ENCODE results near the gene RAPGEF2.
"Not testable (repeated sequence)": the region's sequence is repeated elsewhere in the genome, so short reads cannot be mapped to it uniquely, and the experiment has no call there.

RAPGEF2 gene

DNA sequence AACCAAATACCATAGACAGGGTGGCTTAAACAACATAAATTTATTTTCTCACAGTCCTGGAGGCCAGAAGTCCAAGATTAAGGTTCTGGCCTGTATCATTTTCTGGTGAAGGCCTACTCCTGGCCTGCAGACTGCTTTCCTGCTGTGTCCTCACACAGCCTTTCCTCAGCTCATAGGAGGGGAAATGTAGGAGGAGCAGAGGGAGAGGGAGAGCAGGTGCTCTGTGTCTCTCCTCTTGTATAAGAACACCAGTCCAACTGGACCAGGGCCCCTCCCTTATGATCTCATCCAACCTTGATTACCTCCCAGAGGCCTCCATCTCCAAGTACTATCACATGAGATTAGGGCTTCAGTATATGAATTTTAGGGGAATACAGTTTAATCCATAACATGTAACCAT is 34.3 kb downstream of the RAPGEF2 start:
- no peak for DNase-seq

DNA sequence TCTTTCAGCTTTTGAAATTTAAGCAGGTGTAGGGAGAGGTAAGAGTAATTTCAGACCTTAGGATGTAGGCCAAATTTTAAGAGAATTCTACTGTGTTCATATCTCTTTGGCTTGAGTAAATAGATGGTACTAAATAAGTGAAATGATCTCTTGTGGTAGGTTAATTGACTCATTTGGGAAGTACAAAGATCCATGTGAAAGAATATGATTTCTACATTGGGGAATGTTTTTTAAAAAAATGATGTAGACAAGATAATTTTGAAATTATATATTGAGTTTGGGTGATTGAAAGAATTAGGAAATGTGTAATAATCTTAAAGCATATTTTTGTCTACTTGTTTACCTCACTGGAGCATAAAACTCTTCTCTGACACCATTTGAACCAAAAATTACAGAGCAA is 35.6 kb downstream of the RAPGEF2 start:
- DNase-seq, result peak; percentile 44 to 64

DNA sequence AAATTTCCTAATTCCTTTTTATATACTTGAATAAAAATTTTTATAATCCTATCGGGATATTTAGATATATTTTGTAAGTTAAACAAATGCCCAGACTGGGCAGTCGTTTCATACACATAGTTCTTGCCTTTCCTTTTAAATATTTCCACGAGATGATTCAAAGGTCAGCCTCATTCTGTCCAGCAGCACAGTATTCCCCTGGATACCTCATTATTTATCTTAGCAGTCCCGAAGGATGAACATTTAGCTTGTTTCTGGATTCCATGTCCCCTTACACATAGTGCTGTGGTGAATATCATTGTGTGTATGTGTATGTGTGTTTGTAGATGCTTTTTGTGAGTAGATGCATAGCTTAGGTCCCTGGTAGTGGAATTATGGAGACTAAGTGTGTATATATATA is 38.3 kb downstream of the RAPGEF2 start:
- DNase-seq, result no peak

DNA sequence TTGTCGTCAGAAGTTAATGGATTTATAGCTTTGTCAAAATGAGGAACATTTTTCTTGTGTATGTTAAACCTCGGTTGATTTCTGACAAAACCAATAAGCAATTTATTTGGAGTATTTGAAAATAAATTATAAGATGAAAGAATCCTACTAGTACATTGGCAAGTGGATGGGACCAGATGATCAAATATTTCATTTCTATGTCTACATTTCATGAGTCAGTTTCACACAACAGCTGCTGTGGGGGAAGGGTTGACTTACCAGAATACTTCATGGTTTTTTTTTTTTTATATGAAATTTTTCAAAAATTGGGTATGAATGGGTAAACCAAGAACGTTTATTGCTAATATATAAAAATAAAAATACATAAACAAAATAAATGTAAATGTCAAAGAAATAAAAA is 39.4 kb downstream of the RAPGEF2 start:
- peak; percentile 26 to 40 for DNase-seq

DNA sequence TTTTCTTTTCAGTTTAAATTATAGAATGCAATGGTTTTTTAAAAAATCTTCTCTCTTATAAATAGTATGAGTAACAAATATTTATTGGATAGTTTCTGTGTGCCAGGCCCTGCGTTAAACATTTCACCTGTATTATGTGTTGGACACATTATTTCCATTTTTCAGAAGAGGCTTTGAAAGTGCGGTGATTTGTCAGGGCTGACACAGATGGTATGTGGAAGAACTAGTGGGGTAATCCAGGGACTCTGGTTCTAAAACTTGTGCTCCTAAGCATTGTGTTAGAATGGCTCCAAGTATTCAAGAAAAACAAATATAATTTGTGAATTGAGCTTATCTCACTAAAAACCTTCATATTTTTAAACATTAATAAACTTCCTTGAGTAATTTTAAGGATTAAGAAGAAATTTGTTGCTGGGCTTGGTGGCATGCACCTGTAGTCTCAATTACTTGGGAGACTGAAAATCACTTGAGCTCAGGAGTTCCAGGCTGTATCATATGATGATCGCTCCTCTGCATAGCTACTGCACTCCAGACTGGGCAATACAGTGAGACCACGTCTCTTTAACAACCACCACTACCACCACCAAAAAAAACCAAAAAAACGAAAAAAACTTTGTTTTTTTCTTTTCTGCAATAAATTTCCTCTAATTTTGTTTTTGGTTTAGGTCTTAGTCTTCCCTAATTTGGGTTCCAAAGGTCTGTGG is 40.0 kb downstream of the RAPGEF2 start:
- DNase-seq, result no peak

DNA sequence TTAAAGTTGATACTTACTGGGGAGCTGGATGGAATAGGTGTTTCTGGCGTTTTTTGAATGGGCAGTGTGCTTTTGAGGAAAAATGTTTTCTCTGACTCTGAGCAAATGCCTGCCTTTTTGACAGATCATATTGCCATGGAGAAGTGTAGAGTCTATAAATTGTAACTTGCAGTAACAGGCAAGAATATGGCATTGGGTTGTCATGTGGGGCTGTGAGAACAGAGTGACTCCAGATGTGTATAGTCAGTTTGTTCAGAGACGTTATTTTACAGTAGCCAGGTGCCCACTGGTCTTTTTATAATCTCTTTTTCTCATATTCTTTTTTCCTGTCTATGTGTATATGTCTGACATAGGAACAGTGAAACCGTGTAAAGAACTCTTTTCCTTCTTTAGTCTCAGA is 40.8 kb downstream of the RAPGEF2 start:
- no peak for DNase-seq

DNA sequence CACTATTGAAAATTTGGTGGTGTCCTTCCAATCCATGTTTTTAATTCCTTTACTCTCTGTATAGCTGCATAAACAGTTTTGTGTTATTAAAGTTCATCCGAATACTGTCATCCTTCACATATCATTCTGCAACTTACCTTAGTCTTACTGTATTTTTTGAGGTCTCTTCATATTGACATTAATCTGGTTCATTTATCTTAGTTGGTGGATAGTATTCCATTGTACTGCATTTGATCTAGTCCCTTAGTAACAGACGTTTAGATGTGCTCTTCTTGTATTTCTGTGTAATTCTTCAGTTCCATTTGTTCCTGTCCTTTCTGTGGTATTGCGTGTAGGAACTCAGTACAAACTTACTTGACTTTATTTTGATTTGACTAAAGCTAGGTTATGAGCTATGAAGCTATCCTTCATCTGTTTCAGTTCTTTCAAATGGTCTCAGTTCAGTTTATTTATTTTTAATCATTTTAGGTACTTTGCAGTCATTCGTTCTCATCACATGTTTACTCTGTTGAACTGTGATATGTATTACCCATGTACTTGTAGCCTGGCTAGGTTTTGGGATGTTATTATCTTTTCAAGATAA is 41.3 kb downstream of the RAPGEF2 start:
- DNase-seq, result no peak

DNA sequence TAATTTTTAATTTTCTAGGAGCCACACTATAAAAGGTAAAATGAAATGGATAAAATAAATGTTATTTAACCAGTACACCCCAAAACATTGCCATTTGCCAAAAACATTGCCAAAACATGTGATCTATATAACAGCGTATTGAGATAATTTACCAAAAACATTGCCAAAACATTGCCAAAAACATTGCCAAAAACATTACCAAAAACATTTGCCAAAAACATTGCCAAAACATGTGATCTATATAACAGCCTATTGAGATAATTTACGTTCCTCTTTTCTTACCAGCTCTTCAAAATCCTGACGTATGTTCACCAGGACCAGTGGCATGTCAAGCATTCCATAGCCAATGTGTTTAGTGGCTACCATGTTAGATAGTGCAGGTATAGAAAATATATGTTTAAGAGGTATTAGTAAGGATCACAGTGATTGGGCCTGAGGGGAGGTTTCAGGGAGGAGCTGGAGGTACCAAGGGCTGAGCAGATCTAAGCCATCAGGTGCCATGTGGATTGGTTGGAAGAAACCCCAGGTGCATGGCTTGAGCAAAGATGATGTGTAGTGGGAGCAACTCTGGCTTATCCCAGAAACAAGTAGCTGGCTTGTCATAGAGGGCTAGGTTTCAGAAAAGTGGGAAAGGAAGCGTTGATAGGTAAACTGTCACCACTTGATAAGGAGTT is 42.6 kb downstream of the RAPGEF2 start:
- no peak for DNase-seq

DNA sequence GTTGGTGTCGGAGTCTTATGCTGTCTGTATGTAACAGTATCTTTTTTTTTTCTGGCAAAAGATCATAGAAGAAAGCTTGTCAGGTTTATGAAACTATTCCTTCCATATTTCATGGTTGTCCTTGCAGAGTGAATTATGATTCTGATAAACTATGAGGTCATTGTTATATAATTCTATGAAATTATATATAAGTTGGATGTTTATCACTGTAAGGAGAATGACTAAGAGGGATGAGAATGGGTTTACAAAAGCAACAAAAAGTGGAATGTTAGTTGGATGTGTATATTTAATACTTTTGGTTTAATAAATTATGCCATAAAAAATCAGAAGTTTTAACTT is 43.1 kb downstream of the RAPGEF2 start:
- DNase-seq, result no peak

DNA sequence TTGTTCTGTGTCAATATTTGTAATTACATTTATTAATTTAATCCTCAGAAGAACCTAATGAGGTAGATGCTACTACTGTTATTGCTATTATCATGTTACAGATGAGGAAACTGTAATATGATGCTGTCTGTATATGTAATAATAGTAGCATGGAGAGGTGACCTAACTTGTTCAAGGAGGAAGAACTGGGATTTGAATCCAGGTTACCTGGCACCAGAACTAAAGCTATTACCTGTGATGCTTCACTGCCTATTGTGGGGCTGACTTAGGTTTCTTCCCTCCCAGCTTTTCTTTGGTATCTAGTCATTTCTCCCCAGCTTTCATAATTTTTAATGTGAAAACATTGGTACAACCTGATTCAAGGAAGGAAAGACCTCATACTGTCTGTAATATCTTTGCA is 43.6 kb downstream of the RAPGEF2 start:
- DNase-seq, result no peak

DNA sequence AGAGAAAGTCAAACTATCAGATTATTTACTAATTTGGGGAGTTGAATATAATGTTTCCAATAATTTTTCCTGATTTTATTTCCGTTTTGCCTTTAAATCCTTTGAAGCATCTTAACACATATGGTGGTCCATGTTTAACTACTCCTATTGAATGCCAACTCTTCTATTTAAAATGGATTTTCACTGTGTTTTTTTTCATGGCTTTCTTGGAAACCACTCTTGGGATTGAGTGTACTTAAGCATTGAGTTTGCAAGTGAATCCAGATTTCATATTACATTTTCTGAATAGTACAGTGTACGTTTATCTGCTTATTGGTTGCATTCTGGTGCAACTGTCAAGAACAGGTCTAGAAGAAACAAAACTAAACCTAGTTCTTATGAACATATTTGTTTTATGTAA is 45.6 kb downstream of the RAPGEF2 start:
- no peak for DNase-seq

DNA sequence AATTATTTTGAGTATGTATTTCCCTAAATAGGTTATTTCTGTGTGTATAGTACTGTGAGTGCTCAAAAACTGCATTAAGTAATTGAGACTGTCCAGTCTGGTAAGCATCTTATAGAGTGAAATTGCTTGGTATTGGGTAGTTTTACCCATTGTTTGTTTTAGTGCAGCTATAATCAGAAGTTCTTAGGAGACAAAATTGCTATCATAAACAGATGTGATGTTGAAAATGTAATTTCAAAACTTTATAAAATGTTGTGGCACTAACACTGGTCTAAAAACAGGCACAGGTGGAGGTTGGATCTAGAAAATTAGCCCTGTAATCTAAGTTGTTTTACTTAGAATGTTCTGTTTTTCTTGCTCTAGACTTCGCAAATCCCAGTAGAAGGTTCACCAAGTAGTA is 46.8 kb downstream of the RAPGEF2 start:
- DNase-seq, result no peak

DNA sequence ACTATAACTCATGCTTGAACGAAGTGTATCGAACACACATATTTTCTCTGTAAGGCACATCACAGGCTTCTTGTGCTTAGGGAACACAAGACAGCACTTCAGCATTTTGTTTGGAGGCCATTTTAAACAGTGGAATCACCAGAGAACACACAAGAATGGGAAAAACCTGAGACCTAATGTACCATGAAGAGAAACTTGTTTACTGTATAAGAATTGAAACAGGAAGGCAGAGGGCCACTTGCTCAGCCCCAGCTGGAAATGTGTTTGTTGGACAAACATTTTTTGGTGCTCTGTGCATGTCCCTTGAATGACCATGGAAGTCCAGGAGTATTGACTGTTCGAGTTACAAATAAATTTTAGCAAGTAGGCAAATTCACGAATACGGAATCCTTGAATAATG is 47.5 kb downstream of the RAPGEF2 start:
- no peak for DNase-seq

DNA sequence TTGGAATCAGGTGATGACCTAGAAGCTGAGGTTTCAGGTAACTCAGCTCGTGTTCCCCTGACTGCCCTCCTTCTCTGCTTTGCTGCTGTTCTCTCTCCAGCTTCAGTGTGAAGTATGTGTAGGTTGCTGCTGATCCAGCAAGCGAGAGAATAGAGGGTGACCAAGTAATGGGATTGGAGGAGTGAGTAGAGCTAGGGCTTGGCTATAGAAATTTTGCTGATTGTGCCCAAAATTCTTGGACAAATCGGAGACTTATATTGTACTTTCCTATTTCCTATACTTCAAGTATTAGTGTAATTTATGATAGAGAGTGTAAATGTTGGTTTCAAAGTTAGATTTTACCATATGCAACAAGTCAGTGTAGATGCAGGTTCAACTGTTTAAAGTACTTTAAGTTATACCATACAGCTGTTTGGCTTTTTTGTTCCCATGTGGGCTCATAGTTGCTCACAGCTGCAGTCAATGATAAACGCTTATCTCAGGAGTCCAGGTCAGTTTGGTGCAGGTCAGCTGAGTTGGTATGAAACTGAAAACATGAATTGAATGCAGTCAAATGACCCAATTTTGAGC is 48.0 kb downstream of the RAPGEF2 start:
- DNase-seq, result no peak

DNA sequence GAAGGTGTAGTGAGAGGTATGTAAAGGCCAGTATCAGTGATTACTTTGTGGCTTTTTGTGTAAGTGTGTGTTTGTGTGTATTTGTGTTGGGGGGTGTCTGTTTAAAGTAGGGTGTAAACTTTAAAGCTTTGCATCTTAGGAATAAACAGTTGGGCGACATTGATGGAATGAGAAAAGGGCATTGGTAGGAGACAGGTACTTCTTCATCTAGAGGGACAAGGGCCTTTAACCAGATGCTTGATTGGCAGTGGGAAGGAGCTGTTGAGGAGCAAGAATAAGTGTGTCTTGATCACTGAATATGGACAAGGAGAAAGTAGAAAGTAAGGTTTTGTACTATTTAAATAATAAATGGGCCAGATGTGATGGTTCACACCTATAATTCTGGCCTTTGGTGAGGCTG is 48.8 kb downstream of the RAPGEF2 start:
- DNase-seq, result no peak

DNA sequence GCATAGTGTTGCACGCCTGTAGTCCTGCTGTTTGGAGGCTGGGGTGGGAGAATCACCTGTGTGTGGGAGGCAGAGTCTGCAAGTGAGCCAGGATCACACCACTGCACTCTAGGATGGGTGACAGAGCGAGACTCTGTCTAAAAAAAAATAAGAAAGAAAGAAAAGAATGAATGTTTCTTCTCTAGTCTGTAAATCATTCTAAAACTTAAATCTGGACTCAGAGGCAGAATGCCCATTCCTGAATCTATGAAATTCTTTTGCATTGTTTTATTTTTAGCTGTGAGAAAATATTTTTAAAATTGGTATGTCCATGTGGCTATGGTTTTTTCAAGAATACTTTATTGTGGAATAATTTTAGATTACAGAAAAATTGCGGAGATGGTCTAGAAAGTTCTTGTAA is 49.3 kb downstream of the RAPGEF2 start:
- no peak for DNase-seq

DNA sequence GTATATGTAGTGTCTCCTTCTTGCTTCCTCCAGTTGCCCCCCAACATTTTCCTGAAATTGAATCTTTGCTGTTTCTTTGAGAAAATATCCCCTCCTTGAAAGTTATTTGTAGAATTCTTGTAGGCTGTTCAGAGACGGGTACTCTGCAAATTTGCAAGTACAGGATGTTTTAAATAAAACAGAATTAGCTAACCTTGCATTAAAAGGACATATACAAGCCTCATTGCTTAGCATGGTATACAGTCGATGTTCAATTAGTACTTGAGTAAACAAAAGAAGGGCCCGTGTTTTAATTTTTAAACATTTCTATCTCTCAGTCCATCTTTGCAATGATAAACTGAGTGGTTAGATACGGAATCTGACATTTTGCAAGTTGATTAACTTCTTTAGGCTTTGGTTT is 50.8 kb downstream of the RAPGEF2 start:
- no peak for DNase-seq

DNA sequence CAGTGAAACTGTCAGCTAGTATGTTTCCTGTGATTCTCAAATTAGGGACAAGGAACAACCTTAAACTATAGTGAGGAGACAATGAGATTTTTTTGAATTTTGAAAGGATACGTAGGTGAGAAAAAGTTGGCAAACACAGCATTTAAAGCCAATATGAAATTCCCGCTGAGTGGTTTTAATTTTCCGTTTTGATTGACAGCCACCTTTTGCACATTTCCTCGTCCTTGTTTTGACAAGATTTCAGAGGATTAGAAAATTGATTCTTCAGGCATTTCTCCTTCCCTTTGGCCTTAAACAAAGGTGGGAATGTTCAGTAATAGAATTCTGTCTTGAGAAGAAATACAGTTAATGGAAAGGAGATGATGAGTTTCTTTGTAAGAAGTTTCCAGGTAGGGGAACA is 52.2 kb downstream of the RAPGEF2 start:
- DNase-seq, result no peak

DNA sequence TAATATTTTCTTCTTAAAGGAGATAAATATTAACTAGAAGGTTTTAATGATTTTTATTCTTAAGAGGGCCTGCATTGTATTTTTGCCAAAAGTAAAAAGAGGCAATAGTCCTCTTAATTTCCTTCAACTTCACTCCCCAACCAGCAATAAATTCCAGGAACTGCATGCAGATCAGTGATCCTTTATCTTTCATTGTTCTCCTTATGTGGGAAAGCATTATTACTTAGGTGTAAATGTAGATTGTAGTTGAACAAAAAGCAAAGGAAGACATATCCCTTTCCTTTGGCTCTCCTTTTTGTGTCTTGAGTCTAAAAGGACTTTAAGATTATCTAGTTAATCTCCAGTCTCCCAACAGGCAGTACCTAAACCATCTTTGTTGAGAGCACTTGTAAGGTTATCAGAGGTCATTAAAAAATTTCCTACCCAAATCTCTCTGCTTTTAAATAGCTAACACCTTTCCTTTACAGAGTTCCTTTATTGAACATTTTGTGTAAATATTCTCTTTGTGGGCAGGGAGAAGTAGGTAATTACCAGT is 55.3 kb downstream of the RAPGEF2 start:
- no peak for DNase-seq

DNA sequence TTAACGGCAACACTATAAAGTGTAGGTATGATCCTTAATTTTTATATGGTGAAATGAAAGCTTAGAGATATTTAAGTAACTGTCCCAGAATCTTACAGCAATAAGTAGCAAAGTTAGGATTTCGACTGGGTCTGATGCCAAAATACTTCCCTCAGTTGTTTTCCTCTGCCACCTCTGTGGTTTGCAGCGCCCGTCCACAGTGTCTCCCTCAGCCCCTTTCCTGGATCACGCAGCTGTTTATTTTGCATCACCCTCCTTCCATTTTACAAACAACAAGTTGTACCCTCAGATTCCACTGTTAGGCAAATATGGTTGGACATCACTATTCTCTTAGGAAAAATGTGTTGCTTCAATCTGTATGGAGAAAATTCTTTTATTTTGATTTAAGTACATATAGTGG is 56.1 kb downstream of the RAPGEF2 start:
- DNase-seq, result no peak

DNA sequence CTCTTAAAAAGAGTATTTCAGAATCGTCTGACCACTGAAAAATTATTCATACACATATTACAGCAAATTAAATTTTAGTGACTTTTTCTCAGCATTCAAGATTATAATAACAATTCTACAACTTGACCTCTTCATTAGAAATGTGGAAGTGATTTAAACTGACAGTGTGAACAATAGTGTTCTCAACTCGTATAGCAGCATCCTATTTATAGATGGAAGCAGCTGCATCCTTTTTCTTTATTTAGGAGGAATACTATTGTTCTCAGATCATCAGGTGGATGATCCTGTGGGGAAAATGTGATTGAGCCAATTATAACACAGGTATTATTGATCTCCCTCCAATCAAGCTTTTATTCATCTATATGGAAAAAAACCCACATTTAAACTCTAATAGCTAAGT is 56.7 kb downstream of the RAPGEF2 start:
- DNase-seq, result no peak

DNA sequence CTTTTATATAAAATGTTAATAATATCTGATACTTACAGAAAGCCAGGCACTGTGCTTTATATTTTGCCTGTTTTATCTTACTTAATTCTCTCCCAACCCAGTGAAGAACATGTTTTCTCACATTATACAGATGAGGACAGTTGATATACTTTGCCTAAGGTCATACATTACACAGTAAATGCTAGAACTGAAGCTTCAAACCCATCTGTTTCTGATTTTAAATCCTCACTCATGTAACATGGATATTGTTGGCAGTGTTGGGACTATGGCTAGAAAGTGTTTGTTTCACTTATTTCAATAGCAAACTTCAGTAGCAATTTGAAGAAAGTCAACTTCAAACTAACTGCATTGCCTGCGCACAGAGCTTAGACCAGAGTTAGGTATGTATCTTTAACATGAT is 57.4 kb downstream of the RAPGEF2 start:
- DNase-seq, result no peak

DNA sequence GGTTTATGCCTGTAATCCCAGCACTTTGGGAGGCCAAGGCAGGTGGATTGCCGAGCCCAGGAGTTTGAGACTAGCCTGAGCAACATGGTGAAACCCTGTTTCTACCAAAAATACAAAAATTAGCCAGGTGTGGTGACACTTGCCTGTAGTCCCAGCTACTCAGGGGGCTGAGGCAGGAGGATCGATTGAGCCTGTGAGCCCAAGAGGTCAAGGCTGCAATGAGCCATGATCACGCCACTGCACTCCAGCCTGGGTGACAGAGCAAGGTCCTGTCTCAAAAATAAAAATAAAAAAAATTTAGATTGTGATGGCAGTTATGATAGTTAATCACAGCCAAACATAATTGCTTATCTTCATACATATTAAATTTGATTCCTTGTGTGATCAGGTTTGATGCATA is 58.6 kb downstream of the RAPGEF2 start:
- DNase-seq, result not testable (repeated sequence)

DNA sequence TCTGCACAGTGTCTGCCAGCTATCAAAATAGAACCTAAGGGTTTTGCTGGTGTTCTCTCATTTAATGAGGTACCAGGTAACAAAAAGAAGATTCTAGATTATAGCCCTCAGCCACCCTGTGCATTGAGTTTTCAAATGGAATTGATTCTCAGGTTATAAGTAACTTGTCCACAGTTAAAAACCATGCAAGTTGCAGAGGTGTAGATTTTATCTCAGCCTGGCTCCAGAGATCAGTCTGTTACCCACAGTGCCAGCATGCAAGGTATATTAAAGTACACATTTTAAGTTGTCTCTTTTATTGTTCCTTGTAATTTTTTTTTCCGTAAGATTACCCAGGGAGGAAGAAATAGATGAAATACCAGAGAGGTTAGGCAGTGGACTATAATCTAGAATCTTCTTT is 59.7 kb downstream of the RAPGEF2 start:
- no peak for DNase-seq

All from inflammatory macrophage treated with lipopolysaccharide for 1 hour (primary cell).